Dermis blood vessel endothelial cell (primary cell): ENCODE results near the gene DUS1L. TPM values are rescaled to one million over a fixed set of nuclear protein-coding genes. Genes with fewer than 3 reads are reported as not detected.

Experiments used
- DNase-seq: peaks from one replicate; pipeline ENCODE4 v3.0.0; 2010
- total RNA-seq: library from RNA; depleted of rRNA; stranded (reverse); fragments of >200 nt; gene quantifications from 2 replicates; pipeline ENCODE4 v1.2.3, GENCODE V29; 2014

Gene DUS1L
- total RNA-seq, 1 donor from 2014 or later: 72.5 TPM

- DNase-seq: no peak
Measured at GRCh38 chr17:82011617-82012187, 53.9 kb downstream of the DUS1L start.

DNA sequence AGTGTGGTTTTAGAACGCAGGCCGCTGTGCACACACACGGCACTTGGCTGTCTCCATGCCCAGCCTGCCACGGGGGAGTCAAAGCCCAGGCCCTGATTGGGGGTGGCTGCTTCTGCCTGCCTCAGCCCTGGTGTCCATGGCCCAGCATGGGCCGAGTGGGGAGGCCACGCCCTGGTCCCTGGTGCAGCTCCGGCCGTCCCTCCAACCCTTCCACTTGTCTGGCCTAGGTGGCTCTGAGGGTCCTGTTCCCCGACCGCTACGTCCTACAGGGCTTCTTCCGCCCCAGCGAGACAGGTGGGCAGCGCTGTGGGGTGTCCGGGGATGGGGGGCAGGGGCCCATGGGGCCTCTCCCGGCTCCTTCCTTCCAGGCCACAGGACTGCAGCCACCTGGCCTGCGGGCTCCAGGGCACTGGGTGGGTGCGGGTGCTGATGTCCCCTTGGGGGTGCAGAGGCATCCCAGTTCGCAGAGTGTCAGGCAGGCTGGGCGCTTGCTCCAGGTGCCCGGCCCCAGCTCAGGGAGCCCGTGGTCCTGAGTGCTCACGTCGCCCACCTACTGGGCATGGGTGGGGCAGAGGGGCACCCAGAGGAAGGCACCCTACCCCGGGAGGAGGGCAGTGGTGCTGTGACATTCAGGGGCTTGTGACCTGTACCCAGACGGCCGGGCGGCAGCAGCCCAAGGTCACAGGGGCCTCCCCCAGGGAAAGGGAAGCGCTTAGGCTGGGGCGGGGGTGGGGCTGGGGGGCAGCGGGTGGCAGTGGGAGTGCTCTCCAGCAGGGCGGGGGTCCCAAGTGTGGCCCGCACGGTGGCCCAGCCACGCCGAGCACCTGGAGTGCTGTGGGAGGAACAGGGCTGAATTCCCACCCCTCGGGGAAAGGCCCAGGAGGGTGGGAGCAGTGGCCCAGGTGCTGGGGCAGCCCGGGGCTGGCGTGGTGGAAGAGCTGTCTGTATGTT is 54.8 kb downstream of the DUS1L start:
- no peak for DNase-seq

GRCh38 chr17:82009413-82009812 is 56.2 kb downstream of the DUS1L start:
- DNase-seq: no peak

DNA sequence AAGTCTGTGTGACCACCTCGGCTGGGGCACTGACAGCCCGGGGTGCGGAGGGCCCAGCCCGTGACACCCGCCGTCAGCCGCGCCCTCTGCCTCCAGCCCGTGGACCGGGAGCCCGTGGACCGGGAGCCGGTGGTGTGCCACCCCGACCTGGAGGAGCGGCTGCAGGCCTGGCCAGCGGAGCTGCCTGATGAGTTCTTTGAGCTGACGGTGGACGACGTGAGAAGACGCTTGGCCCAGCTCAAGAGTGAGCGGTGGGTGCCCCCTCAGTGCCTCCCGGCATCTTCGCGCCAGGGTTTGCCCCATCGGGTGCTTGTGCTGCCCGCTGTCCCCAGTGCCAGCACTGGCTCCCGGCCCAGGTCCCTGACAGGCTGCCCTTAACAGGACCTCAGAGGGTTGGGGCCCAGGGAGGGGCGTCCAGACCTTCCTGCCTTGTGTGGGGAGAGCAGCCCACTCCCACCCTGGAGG is 56.6 kb downstream of the DUS1L start:
- DNase-seq: no peak

- DNase-seq: no peak
Measured at GRCh38 chr17:82008258-82008940, 57.2 kb downstream of the DUS1L start.

Other genes with a start within 250 kb of the DUS1L start
- 79.9 and 138 TPM in 2 replicates for gene MCRIP1, start 232.5 kb downstream of the DUS1L start, total RNA-seq
- gene PPP1R27, start 230.8 kb downstream of the DUS1L start, total RNA-seq: not detected in 2 replicates
- gene P4HB, start 205.3 kb downstream of the DUS1L start, total RNA-seq: 1,052 and 1,490 TPM in 2 replicates
- 195 and 495 TPM in 2 replicates for gene ARHGDIA, start 194.5 kb downstream of the DUS1L start, total RNA-seq
- 172 and 224 TPM in 2 replicates for gene ALYREF, start 174.2 kb downstream of the DUS1L start, total RNA-seq
- 79.9 and 128 TPM in 2 replicates for gene ANAPC11, start 174.1 kb downstream of the DUS1L start, total RNA-seq
- gene NPB, start 163.6 kb downstream of the DUS1L start, total RNA-seq: 0.28 TPM in 1 of 2 replicates, not detected in the other
- 41.0 and 80.1 TPM in 2 replicates for gene PCYT2, start 154.4 kb downstream of the DUS1L start, total RNA-seq
- 17.3 and 21.1 TPM in 2 replicates for gene SIRT7, start 147.6 kb downstream of the DUS1L start, total RNA-seq
- gene MAFG, start 138.1 kb downstream of the DUS1L start, total RNA-seq: 19.7 and 22.4 TPM in 2 replicates
- gene PYCR1, start 128.5 kb downstream of the DUS1L start, total RNA-seq: 59.4 and 97.8 TPM in 2 replicates
- not detected in 2 replicates for gene MYADML2, start 118.6 kb downstream of the DUS1L start, total RNA-seq
- 0.09 TPM in 1 of 2 replicates, not detected in the other for gene NOTUM, start 104.6 kb downstream of the DUS1L start, total RNA-seq
- 18.3 and 20.1 TPM in 2 replicates for gene ASPSCR1, start 88.2 kb downstream of the DUS1L start, total RNA-seq
- gene CENPX, start 42.9 kb downstream of the DUS1L start, total RNA-seq: 27.0 and 33.0 TPM in 2 replicates
- 15.1 and 23.3 TPM in 2 replicates for gene LRRC45, start 42.5 kb downstream of the DUS1L start, total RNA-seq
- 9.0 and 14.0 TPM in 2 replicates for gene RAC3, start 34.1 kb downstream of the DUS1L start, total RNA-seq
- 56.8 and 63.8 TPM in 2 replicates for gene DCXR, start 28.1 kb downstream of the DUS1L start, total RNA-seq
- gene RFNG, start 14.0 kb downstream of the DUS1L start, total RNA-seq: 22.6 and 34.9 TPM in 2 replicates
- gene GPS1, start 13.9 kb downstream of the DUS1L start, total RNA-seq: 84.2 and 112 TPM in 2 replicates
- gene FASN, start 32.4 kb upstream of the DUS1L start, total RNA-seq: 51.1 and 216 TPM in 2 replicates
- 5.4 and 9.4 TPM in 2 replicates for gene CCDC57, start 147.0 kb upstream of the DUS1L start, total RNA-seq
- gene SLC16A3, start 163.2 kb upstream of the DUS1L start, total RNA-seq: 99.4 and 121 TPM in 2 replicates
- gene CSNK1D, start 207.9 kb upstream of the DUS1L start, total RNA-seq: 39.3 and 69.2 TPM in 2 replicates